Measurements from ENCODE around the gene DNAAF9. TPM values are rescaled to one million over a fixed set of nuclear protein-coding genes. Genes with fewer than 3 reads are reported as not detected.

Gene DNAAF9
- total and polyA plus RNA-seq, 2 of the 4 experiments (the other 2 are of a cell fraction) = 7.9 to 8.2 TPM

DNA sequence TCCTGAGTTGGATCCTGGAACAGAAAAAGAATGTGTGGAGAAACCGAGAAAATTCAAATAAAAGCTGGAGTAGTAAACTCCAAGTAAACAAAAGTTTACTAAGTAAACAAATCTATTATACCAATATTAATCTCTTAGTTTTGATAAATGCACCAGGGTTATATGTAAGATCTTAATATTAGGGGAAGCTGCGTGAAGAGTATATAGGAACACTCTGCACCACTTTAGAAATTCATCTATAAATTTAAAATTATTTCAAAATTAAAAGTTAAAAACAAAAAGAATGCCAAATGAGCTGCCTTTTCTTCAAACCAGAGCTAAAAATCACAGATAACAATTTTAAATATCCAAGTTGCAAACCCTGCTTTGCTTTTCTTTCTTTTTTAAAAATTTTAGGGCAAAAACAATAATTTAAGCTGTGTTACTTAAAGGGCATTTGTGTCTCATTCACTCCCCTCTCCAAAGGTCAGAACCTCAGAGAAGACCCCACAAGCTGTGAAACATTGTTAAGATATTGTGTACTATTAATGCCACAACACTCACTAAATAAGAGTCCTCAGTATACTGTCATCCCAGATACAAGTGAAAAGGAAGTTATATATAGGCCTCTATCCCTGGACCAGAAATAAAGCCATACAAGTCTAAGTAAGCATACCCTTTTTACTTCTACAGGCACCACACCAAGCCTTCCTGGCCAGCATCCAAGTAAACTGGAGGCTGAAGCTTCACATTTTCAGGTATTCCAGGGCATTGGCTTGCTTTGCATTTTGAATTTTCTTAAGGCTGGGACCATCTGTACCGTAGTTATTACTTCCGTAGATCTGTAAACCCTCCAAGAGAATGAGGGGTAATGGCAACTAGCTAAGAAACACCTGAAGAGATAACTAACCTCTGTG lies 7.0 kb downstream of the DNAAF9 start:
- Histone ChIP-seq H2AK9ac (replicated peaks; ENCODE audit: low read depth, low read length, poor library complexity) (no peak overlapping the region), H2AFZ (replicated peaks; ENCODE audit: low read length, poor library complexity) (no peak overlapping the region), H3K27ac (ENCODE audit: insufficient read depth, low read length) (no peak overlapping the region), H4K8ac (ENCODE audit: low read depth in 2 of 2, low read length in 2 of 2) (no peak overlapping the region), H3K56ac (ENCODE audit: extremely low read depth, insufficient read depth, low read length) (no peak overlapping the region), H3K4me2 (ENCODE audit: low read depth, low read length) (no peak overlapping the region), H4K5ac (ENCODE audit: low read depth, low read length) (no peak overlapping the region), H3K23ac (ENCODE audit: low read depth, low read length) (no peak overlapping the region), H4K91ac (ENCODE audit: insufficient read depth, low read depth, low read length) (no peak overlapping the region), H3K4me3 (ENCODE audit: insufficient read depth, low read depth, low read length) (no peak overlapping the region), H3K4ac (ENCODE audit: low read depth, low read length) (no peak overlapping the region), H3K18ac (ENCODE audit: low read depth, low read length) (no peak overlapping the region), H4K20me1 (ENCODE audit: insufficient read depth, low read length) (peaks cover 69% of the 10 kb centered on the region), H3K79me1 (ENCODE audit: low read depth in 1 of 2, low read length in 2 of 2) (peaks cover 29 to 70% of the 10 kb centered on the region in 2 experiments), H3K14ac (replicated peaks; ENCODE audit: low read depth, low read length) (no peak overlapping the region), H2BK15ac (ENCODE audit: low read depth, low read length) (no peak overlapping the region), H3K9me1 (ENCODE audit: insufficient read depth, low read length) (peaks cover 14% of the 10 kb centered on the region), H2BK120ac (ENCODE audit: low read depth, low read length) (no peak overlapping the region), H3K9me3 (ENCODE audit: control insufficient read depth, insufficient read depth, low read length) (no peaks in the 10 kb centered on the region), H2BK5ac (ENCODE audit: low read depth, low read length, poor library complexity, severe bottlenecking) (no peak overlapping the region), H3K4me1 (ENCODE audit: control insufficient read depth, insufficient read depth, low read length) (peaks cover 18% of the 10 kb centered on the region), H3K36me3 (ENCODE audit: control insufficient read depth, insufficient read depth, low read length) (no peaks in the 10 kb centered on the region), H2AK5ac (ENCODE audit: low read depth, low read length) (no peak overlapping the region), H3K9ac (ENCODE audit: low read depth, low read length) (no peak overlapping the region), H2BK20ac (ENCODE audit: low read depth, low read length) (no peak overlapping the region), H3K27me3 (ENCODE audit: control insufficient read depth, insufficient read depth, low read length) (no peaks in the 10 kb centered on the region)
- no CpG with 5 or more reads among the region's 4 CpGs for WGBS, 2 experiments (ENCODE audit: extremely low coverage in 2 of 2, insufficient read length in 1 of 2)
- DNase-seq (no peak), ATAC-seq (ENCODE audit: low read depth) (no peak)
- intact Hi-C loops (cut with micrococcal nuclease) = no loop called here
- no TSS peak for BruUV-seq (replicated peaks)
- ChIA-PET POLR2A (ENCODE audit: unreplicated experiment) (interaction anchor here (0.6 kb wide), 1 partner anchor 20 kb away, joined by 3 read pairs; no protein-coding TSS in a partner anchor), CTCF (interaction anchor here (1.1 kb wide), 1 partner anchor 9 kb away, joined by 3 read pairs; no protein-coding TSS in a partner anchor)
- dilution Hi-C loops (cut with HindIII; ENCODE audit: low sequenced_read_pairs, unreplicated experiment) = no loop called here
- in situ Hi-C loops (cut with MboI; ENCODE audit: low sequenced_read_pairs) = no loop called here
- TF ChIP-seq, protein P1, sequence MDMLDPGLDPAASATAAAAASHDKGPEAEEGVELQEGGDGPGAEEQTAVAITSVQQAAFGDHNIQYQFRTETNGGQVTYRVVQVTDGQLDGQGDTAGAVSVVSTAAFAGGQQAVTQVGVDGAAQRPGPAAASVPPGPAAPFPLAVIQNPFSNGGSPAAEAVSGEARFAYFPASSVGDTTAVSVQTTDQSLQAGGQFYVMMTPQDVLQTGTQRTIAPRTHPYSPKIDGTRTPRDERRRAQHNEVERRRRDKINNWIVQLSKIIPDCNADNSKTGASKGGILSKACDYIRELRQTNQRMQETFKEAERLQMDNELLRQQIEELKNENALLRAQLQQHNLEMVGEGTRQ (IDR thresholded peaks at IDR 0.05; ENCODE audit: low read depth, low read length) = no peak
- TF ChIP-seq FOS (IDR thresholded peaks at IDR 0.05; ENCODE audit: low read depth, low read length) (no peak), MAZ (IDR thresholded peaks at IDR 0.05; ENCODE audit: borderline replicate concordance, low read depth, low read length) (no peak), MAFK (IDR thresholded peaks at IDR 0.05; ENCODE audit: low read depth, low read length) (no peak), MXI1 (IDR thresholded peaks at IDR 0.05; ENCODE audit: borderline replicate concordance, low read depth, low read length) (no peak), CHD1 (IDR thresholded peaks at IDR 0.05; ENCODE audit: low read depth, low read length) (no peak), RCOR1 (IDR thresholded peaks at IDR 0.05; ENCODE audit: insufficient replicate concordance, low read length) (no peak), NFE2L2 (IDR thresholded peaks at IDR 0.05; ENCODE audit: low read depth, low read length) (no peak), POLR2A (IDR thresholded peaks at IDR 0.05; ENCODE audit: low read depth, low read length) (no peak), RAD21 (IDR thresholded peaks at IDR 0.05; ENCODE audit: low read length) (no peak), SMC3 (IDR thresholded peaks at IDR 0.05; ENCODE audit: low read depth, low read length) (no peak), RFX5 (IDR thresholded peaks at IDR 0.05; ENCODE audit: low read depth, low read length) (no peak), BHLHE40 (IDR thresholded peaks at IDR 0.05; ENCODE audit: low read depth, low read length) (no peak)
- TF ChIP-seq, protein P2, sequence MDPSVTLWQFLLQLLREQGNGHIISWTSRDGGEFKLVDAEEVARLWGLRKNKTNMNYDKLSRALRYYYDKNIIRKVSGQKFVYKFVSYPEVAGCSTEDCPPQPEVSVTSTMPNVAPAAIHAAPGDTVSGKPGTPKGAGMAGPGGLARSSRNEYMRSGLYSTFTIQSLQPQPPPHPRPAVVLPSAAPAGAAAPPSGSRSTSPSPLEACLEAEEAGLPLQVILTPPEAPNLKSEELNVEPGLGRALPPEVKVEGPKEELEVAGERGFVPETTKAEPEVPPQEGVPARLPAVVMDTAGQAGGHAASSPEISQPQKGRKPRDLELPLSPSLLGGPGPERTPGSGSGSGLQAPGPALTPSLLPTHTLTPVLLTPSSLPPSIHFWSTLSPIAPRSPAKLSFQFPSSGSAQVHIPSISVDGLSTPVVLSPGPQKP (IDR thresholded peaks at IDR 0.05; ENCODE audit: borderline replicate concordance, low read depth, low read length) = no peak
- TF ChIP-seq, protein P3, sequence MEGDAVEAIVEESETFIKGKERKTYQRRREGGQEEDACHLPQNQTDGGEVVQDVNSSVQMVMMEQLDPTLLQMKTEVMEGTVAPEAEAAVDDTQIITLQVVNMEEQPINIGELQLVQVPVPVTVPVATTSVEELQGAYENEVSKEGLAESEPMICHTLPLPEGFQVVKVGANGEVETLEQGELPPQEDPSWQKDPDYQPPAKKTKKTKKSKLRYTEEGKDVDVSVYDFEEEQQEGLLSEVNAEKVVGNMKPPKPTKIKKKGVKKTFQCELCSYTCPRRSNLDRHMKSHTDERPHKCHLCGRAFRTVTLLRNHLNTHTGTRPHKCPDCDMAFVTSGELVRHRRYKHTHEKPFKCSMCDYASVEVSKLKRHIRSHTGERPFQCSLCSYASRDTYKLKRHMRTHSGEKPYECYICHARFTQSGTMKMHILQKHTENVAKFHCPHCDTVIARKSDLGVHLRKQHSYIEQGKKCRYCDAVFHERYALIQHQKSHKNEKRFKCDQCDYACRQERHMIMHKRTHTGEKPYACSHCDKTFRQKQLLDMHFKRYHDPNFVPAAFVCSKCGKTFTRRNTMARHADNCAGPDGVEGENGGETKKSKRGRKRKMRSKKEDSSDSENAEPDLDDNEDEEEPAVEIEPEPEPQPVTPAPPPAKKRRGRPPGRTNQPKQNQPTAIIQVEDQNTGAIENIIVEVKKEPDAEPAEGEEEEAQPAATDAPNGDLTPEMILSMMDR (conservative IDR thresholded peaks at IDR 0.05; ENCODE audit: low read depth, low read length) = no peak

All from IMR-90 (cell line).